Measurements from ENCODE around the gene DMAC2L. TPM values are rescaled to one million over a fixed set of nuclear protein-coding genes. Genes with fewer than 3 reads are reported as not detected.

Gene DMAC2L
- polyA plus RNA-seq, 1 of the 3 experiments (the other 2 are of a cell fraction) = 20.3 TPM

DNA sequence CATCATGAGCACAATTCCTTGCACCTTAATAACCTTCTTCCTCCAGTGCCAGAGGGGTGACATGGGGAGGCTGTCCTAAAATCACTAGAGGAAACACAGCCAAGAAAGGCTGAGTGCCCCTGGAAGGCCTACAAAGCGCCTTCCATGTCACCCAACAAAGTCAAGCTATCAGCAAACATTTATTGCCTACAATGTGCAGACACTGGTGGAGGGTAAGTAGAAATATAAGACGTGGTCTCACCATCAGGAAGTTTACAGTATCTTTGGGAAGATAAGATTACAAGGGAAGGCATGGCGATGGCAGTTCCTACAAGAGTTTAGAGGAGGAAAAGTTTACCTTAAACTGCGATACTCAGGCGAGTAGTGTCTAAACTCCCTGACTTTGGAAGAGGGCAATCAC lies 27.9 kb downstream of the DMAC2L start:
- H3K9ac ChIP-seq = no peak overlapping the region
- H3K36me3 ChIP-seq (replicated peaks in 1 of 2; ENCODE audit: control insufficient read depth in 1 of 2, insufficient read depth in 2 of 2, low read length in 1 of 2) = no peaks in the 10 kb centered on the region
- no peak overlapping the region for H3K4me3 ChIP-seq (ENCODE audit: low read depth in 2 of 2, low read length in 1 of 2)
- ChIA-PET CTCF (interaction anchor here (1.9 to 6.9 kb wide), 2 partner anchors 20 to 192 kb away, joined by 6 to 65 read pairs; partner anchors contain the start of gene MAP4K5), POLR2A (no interaction called here)
- H3K79me2 ChIP-seq (ENCODE audit: insufficient read depth) = no peaks in the 10 kb centered on the region
- H2AFZ ChIP-seq (ENCODE audit: low read depth) = no peak overlapping the region
- H3K27ac ChIP-seq (ENCODE audit: low read depth in 2 of 2, low read length in 1 of 2) = no peak overlapping the region
- TF ChIP-seq RXRA (IDR thresholded peaks at IDR 0.05; ENCODE audit: borderline replicate concordance, low read depth) (no peak), REST (IDR thresholded peaks at IDR 0.05; ENCODE audit: low read depth, low read length) (no peak), FOXJ3 (CRISPR knock-in tag; IDR thresholded peaks at IDR 0.05) (no peak), TAF1 (IDR thresholded peaks at IDR 0.05; ENCODE audit: borderline replicate concordance, low read depth, low read length) (no peak), SIN3A (IDR thresholded peaks at IDR 0.05; ENCODE audit: borderline replicate concordance, low read depth, low read length) (no peak), TCF12 (IDR thresholded peaks at IDR 0.05) (no peak), EP300 (IDR thresholded peaks at IDR 0.05; ENCODE audit: borderline replicate concordance in 1 of 2, low read depth in 1 of 2, low read length in 1 of 2) (no peak), ELF1 (IDR thresholded peaks at IDR 0.05) (no peak), RFX5 (IDR thresholded peaks at IDR 0.05; ENCODE audit: low read length) (no peak), JUND (IDR thresholded peaks at IDR 0.05) (no peak), MXI1 (IDR thresholded peaks at IDR 0.05; ENCODE audit: low read depth, low read length) (no peak), MEF2A (IDR thresholded peaks at IDR 0.05; ENCODE audit: borderline replicate concordance, low read depth) (no peak)
- TF ChIP-seq, protein P1, sequence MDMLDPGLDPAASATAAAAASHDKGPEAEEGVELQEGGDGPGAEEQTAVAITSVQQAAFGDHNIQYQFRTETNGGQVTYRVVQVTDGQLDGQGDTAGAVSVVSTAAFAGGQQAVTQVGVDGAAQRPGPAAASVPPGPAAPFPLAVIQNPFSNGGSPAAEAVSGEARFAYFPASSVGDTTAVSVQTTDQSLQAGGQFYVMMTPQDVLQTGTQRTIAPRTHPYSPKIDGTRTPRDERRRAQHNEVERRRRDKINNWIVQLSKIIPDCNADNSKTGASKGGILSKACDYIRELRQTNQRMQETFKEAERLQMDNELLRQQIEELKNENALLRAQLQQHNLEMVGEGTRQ (IDR thresholded peaks at IDR 0.05; ENCODE audit: borderline replicate concordance, low read depth, low read length) = no peak
- TF ChIP-seq, protein P2, sequence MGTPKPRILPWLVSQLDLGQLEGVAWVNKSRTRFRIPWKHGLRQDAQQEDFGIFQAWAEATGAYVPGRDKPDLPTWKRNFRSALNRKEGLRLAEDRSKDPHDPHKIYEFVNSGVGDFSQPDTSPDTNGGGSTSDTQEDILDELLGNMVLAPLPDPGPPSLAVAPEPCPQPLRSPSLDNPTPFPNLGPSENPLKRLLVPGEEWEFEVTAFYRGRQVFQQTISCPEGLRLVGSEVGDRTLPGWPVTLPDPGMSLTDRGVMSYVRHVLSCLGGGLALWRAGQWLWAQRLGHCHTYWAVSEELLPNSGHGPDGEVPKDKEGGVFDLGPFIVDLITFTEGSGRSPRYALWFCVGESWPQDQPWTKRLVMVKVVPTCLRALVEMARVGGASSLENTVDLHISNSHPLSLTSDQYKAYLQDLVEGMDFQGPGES (IDR thresholded peaks at IDR 0.05; ENCODE audit: low read depth, low read length) = no peak
- DNase-seq = no peak
- no peaks in the 10 kb centered on the region for H3K27me3 ChIP-seq (ENCODE audit: insufficient read depth)
- H3K4me1 ChIP-seq (ENCODE audit: control insufficient read depth in 1 of 2, insufficient read depth in 2 of 2, low read depth in 1 of 2, low read length in 1 of 2) = peaks cover 30 to 31% of the 10 kb centered on the region in 2 experiments
- no peaks in the 10 kb centered on the region for H4K20me1 ChIP-seq (ENCODE audit: insufficient read depth)
- no peak overlapping the region for H3K4me2 ChIP-seq
- H3K9me3 ChIP-seq = no peaks in the 10 kb centered on the region
- WGBS (ENCODE audit: low lambda C conversion rate) = 86% methylated on average over 5 of the region's 5 CpGs
- peaks cover under 1% of the 10 kb centered on the region for H3F3A ChIP-seq (replicated peaks; ENCODE audit: insufficient read depth)
- no peaks in the 10 kb centered on the region for H3K9me2 ChIP-seq

All from SK-N-SH (cell line).